Calu3 (cell line): ENCODE data around the gene CIAO1. TPM values are rescaled to one million over a fixed set of nuclear protein-coding genes. Genes with fewer than 3 reads are reported as not detected.
A peak's percentile ranks its signal among the peaks of the same experiment; 100 is the strongest.
"Not testable (repeated sequence)": the region's sequence is repeated elsewhere in the genome, so short reads cannot be mapped to it uniquely, and the experiment has no call there.

Experiments
- Bru-seq: library from RNA; stranded (reverse); fragments of 400-500 nt; gene quantifications from one replicate; lab custom pipeline; 2021; lab: Mats Ljungman, UMichigan
- BruChase-seq, 2 experiments: library from RNA; stranded (reverse); fragments of 400-500 nt; gene quantifications; one replicate each; lab custom pipeline; 2021; lab: Mats Ljungman, UMichigan
- BruUV-seq: library from RNA; stranded (reverse); fragments of 400-500 nt; replicated peaks from 2 replicates; lab custom pipeline; 2021; lab: Mats Ljungman, UMichigan
- CTCF ChIA-PET: fragments of 300-600 bp; sonication (Branson Sonifier 250); formaldehyde crosslinking; loops from one replicate; lab custom pipeline; 2022; ENCODE audit warnings: antibody characterized with exemption; lab: Charles Lee
- DNase-seq: peaks from one replicate; pipeline ENCODE4 v3.0.0; 2022
- H3K27ac Mint-ChIP-seq: one replicate; pipeline ENCODE4 v1.8.0; 2022; ENCODE audit warnings: mixed read lengths; ENCODE audit not compliant: unreplicated experiment
- H3K27me3 Mint-ChIP-seq: one replicate; pipeline ENCODE4 v1.8.0; 2022; ENCODE audit warnings: mixed read lengths; ENCODE audit not compliant: unreplicated experiment
- H3K36me3 Mint-ChIP-seq: one replicate; pipeline ENCODE4 v1.8.0; 2022; ENCODE audit warnings: mild to moderate bottlenecking, moderate library complexity, mixed read lengths; ENCODE audit not compliant: insufficient read depth, unreplicated experiment
- H3K4me1 Mint-ChIP-seq: one replicate; pipeline ENCODE4 v1.8.0; 2022; ENCODE audit warnings: mild to moderate bottlenecking, low read depth, mixed read lengths; ENCODE audit not compliant: unreplicated experiment
- H3K4me3 Mint-ChIP-seq: one replicate; pipeline ENCODE4 v1.8.0; 2022; ENCODE audit warnings: mild to moderate bottlenecking, low read depth, moderate library complexity, mixed read lengths; ENCODE audit not compliant: unreplicated experiment
- H3K9me3 Mint-ChIP-seq: one replicate; pipeline ENCODE4 v1.8.0; 2022; ENCODE audit warnings: low read depth, mixed read lengths; ENCODE audit not compliant: unreplicated experiment
- CTCF ChIP-seq: fragments of 200-600 bp; IDR thresholded peaks from one replicate; pipeline ENCODE4 v1.8.0; 2022; ENCODE audit warnings: antibody characterized with exemption; ENCODE audit not compliant: unreplicated experiment
- intact Hi-C: fragments of 100-400 bp; cut with micrococcal nuclease; formaldehyde crosslinking; loops from one replicate; pipeline ENCODE4 v1.10.0; 2022; ENCODE audit not compliant: unreplicated experiment
- long read RNA-seq: library from polyadenylated mRNA; stranded (forward); transcript quantifications from one replicate; pipeline ENCODE4 v2.0.0, GENCODE V29; 2022
- total RNA-seq: library from RNA; stranded (reverse); gene quantifications from 2 replicates; pipeline ENCODE4 v1.2.3, GENCODE V29; 2022

CIAO1 gene
- total RNA-seq (75.7 and 85.9 TPM in 2 replicates), Bru-seq, nascent RNA (percentile 83 among the genes with signal in this experiment), BruChase-seq, experiment 1, labeled RNA remaining after a 6-hour chase (percentile 95 among the genes with signal in this experiment), BruChase-seq, experiment 2, labeled RNA remaining after a 2-hour chase (percentile 95 among the genes with signal in this experiment)
- long read RNA-seq, transcript CIAO1-203 (7 exons, 1,533 nt): major isoform, 125 of 174 reads
- long read RNA-seq, partial matches to known transcripts: 4 of 174 reads
- long read RNA-seq, other reads (novel, unspliced or antisense): 45 of 174 reads

- BruUV-seq: TSS peak; percentile 69
- intact Hi-C loops: loop anchor here (10.0 kb wide), 3 partner anchors 131 to 271 kb away; partner anchors contain the start of genes ANKRD36C and ASTL
- peak within 1 kb of the TSS; percentile 88 for H3K4me3 Mint-ChIP-seq
- no peaks in the 10 kb centered on the region for H3K9me3 Mint-ChIP-seq
- H3K27ac Mint-ChIP-seq: peak within 1 kb of the TSS; percentile 66
- H3K27me3 Mint-ChIP-seq: no peaks in the 10 kb centered on the region
- H3K4me1 Mint-ChIP-seq: peaks cover 23% of the 10 kb centered on the region
- CTCF ChIA-PET: no interaction called here
- H3K36me3 Mint-ChIP-seq: peaks cover 58% of the 10 kb centered on the region
- TF ChIP-seq CTCF: no peak
- peak; percentile 98 for DNase-seq
These were observed at the start of gene CIAO1, which contains the start of gene TMEM127 for GRCh38 chr2:96265840-96266679. Gene CIAO1, plus strand, starts transcription at chr2:96266225. Its CDS starts 126 bp downstream, at chr2:96266351. Gene TMEM127, minus strand, starts transcription at chr2:96265997. Its CDS starts 616 bp downstream, at chr2:96265381.

- intact Hi-C loops: no loop called here
- Mint-ChIP-seq H3K4me3 (no peak overlapping the region), H3K4me1 (no peaks in the 10 kb centered on the region), H3K36me3 (no peaks in the 10 kb centered on the region), H3K27me3 (no peaks in the 10 kb centered on the region), H3K9me3 (no peaks in the 10 kb centered on the region), H3K27ac (no peak overlapping the region)
- no peak for DNase-seq
- BruUV-seq: no TSS peak
- no peak for TF ChIP-seq CTCF
- CTCF ChIA-PET: no interaction called here
These were observed 47.4 kb upstream of the CIAO1 start for GRCh38 chr2:96218508-96219131.

- BruUV-seq, intact Hi-C loops, DNase-seq, H3K27me3 Mint-ChIP-seq, H3K36me3 Mint-ChIP-seq, H3K9me3 Mint-ChIP-seq, H3K4me3 Mint-ChIP-seq, H3K4me1 Mint-ChIP-seq, H3K27ac Mint-ChIP-seq, CTCF ChIA-PET: not testable (repeated sequence)
These were observed 46.1 kb upstream of the CIAO1 start for GRCh38 chr2:96219959-96220358.

- H3K9me3 Mint-ChIP-seq, H3K27ac Mint-ChIP-seq, DNase-seq, BruUV-seq, H3K36me3 Mint-ChIP-seq, CTCF ChIA-PET, H3K4me3 Mint-ChIP-seq, intact Hi-C loops, H3K4me1 Mint-ChIP-seq, H3K27me3 Mint-ChIP-seq: not testable (repeated sequence)
These were observed 44.9 kb upstream of the CIAO1 start for GRCh38 chr2:96221106-96221505.

- CTCF ChIA-PET: interaction anchor here (0.7 kb wide), 1 partner anchor 8 kb away, joined by 4 read pairs; no protein-coding TSS in a partner anchor
- intact Hi-C loops: no loop called here
- no peak for TF ChIP-seq CTCF
These were observed 41.0 kb upstream of the CIAO1 start for GRCh38 chr2:96225016-96225533.

More at GRCh38 chr2:96225016-96225533, 41.0 kb upstream of the CIAO1 start:
- Mint-ChIP-seq H3K4me1 (no peaks in the 10 kb centered on the region), H3K27me3 (no peaks in the 10 kb centered on the region), H3K9me3 (no peaks in the 10 kb centered on the region), H3K4me3 (no peak overlapping the region), H3K27ac (no peak overlapping the region), H3K36me3 (no peaks in the 10 kb centered on the region)
- DNase-seq: no peak
- no TSS peak for BruUV-seq
